ENCODE data around the gene SEC16B. TPM values are rescaled to one million over a fixed set of nuclear protein-coding genes. Genes with fewer than 3 reads are reported as not detected.

The SEC16B gene
- total RNA-seq, 4 donors from 2014 or later: 5.1 to 89.8 (median 15.2) TPM

DNA sequence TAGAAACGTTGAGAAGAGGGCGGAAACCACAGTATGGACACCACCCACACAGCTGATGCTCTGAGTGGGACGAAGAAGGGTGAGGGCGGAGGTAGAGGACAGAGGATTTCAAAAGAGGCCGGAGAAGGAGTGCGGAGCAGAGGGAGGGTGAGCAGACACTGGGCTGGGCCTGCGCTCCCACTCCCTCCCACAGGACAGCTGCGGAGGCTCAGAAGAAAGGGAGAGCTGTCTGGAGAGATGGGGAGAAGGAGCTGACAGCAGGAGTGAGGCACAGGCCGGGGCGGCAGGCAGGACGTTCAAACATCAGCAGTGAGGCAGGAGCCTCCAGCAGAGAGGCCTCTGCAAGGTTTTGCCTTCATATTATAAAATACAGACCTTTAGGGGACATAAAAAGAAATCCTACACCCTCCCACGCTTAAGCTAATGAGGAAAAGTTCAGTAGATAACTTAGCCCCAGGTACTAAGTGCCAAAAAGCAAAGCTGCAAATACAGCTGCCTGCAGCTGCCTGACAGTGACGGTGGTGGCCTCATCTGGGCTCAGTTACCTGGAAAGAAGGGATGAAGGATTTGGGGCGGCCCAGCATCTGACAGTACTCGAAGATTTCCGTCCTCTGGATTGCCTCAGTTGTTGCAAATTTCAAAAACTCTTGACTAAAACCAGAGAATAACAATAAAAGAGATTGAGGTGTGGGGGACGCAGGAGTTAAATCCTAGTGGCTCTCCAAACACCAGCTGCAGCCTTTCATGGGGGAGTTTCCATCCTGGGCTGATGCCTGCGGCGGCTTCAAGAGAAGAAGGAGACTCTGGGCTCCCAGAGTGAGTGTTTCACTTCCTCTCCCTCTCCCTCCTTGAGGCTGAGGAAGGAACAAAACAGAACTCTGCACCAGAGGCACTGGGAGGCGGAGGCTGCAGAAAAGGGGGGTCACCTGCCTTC, 25.6 kb downstream of the SEC16B start:
- no peaks in the 10 kb centered on the region for H3K9me3 ChIP-seq
- DNase-seq: no peak
- no peaks in the 10 kb centered on the region for H3K4me1 ChIP-seq
- no peaks in the 10 kb centered on the region for H3K27me3 ChIP-seq
- in situ Hi-C loops (cut with MboI; ENCODE audit: low pct_ligation_motif_present in 1 of 4, low pct_unique_long_range_greater_than_20kb in 1 of 4, low sequenced_read_pairs in 3 of 4): loop anchor here in 3 of 4 donors (25.0 kb wide), 1 partner anchor 1057 kb away; no protein-coding TSS in a partner anchor
- H3K4me3 ChIP-seq: no peak overlapping the region
- H3K36me3 ChIP-seq: no peaks in the 10 kb centered on the region
- no peak overlapping the region for H3K27ac ChIP-seq
- no peak for TF ChIP-seq POLR2AphosphoS5 (IDR thresholded peaks at IDR 0.05)
- TF ChIP-seq, protein P1, sequence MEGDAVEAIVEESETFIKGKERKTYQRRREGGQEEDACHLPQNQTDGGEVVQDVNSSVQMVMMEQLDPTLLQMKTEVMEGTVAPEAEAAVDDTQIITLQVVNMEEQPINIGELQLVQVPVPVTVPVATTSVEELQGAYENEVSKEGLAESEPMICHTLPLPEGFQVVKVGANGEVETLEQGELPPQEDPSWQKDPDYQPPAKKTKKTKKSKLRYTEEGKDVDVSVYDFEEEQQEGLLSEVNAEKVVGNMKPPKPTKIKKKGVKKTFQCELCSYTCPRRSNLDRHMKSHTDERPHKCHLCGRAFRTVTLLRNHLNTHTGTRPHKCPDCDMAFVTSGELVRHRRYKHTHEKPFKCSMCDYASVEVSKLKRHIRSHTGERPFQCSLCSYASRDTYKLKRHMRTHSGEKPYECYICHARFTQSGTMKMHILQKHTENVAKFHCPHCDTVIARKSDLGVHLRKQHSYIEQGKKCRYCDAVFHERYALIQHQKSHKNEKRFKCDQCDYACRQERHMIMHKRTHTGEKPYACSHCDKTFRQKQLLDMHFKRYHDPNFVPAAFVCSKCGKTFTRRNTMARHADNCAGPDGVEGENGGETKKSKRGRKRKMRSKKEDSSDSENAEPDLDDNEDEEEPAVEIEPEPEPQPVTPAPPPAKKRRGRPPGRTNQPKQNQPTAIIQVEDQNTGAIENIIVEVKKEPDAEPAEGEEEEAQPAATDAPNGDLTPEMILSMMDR (IDR thresholded peaks at IDR 0.05): no peak
- no peak for TF ChIP-seq EP300 (IDR thresholded peaks at IDR 0.05; ENCODE audit: low read depth)
- TF ChIP-seq POLR2A (IDR thresholded peaks at IDR 0.05): no peak
- WGBS, 2 donors (ENCODE audit: low coverage in 1 of 2): 68 to 76% methylated on average over 15 to 20 of the region's 20 CpGs
- intact Hi-C loops (cut with DNase I; ENCODE audit: low total_unique reads): no loop called here

DNA sequence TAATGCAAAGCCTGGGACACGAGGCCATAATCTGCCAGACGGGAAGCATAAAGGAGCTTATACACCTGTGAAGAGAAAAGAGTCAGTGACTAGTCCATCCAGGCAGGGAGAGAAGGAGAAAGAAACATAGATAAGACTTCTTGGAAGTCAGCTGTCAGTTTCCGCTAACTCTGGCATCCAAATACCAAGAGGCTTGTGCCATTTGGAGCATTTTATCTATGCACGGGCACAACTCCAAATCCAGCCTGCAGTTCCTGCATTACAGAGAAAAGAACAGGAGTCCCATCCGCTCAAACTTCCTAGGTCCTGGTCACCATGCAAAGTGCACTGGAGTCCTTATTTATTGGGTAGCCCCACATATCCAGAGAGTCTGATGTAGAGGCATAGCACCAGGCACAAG, 27.9 kb downstream of the SEC16B start:
- in situ Hi-C loops (cut with MboI; ENCODE audit: low pct_ligation_motif_present in 1 of 4, low pct_unique_long_range_greater_than_20kb in 1 of 4, low sequenced_read_pairs in 3 of 4): loop anchor here in 3 of 4 donors (25.0 kb wide), 1 partner anchor 1055 kb away; no protein-coding TSS in a partner anchor
- intact Hi-C loops (cut with DNase I; ENCODE audit: low total_unique reads): no loop called here
- H3K36me3 ChIP-seq: no peaks in the 10 kb centered on the region

DNA sequence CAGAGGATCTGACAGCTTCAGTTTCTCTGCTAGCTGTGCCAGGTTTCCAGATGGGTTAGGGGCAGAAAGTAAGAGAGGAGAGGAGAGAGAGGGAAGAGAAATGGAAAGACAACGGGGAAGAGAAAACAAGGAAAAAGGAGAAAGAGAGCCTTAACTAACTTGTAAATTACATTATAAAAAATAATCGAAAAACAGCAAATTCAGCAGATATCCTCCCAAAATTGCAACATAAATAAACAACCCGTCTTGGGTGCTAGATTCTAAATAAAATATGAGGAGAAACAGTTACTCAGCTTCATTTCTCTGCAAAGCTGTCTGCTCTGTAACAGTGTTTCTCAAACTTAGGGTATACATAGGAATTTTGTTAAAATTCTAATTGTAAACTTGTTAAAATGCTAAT, 29.2 kb downstream of the SEC16B start:
- WGBS, 2 donors (ENCODE audit: low coverage in 1 of 2): 56 to 91% methylated on average over 3 of the region's 3 CpGs
- Histone ChIP-seq H3K9me3 (no peaks in the 10 kb centered on the region), H3K27me3 (no peaks in the 10 kb centered on the region), H3K27ac (no peak overlapping the region), H3K4me1 (no peaks in the 10 kb centered on the region), H3K4me3 (no peak overlapping the region), H3K36me3 (peaks cover 0 to 4% (median 0%) of the 10 kb centered on the region in 4 donors)
- DNase-seq: no peak
- in situ Hi-C loops (cut with MboI; ENCODE audit: low pct_ligation_motif_present in 1 of 4, low pct_unique_long_range_greater_than_20kb in 1 of 4, low sequenced_read_pairs in 3 of 4) (loop anchor here in 3 of 4 donors (25.0 kb wide), 1 partner anchor 1053 kb away; no protein-coding TSS in a partner anchor), intact Hi-C loops (cut with DNase I; ENCODE audit: low total_unique reads) (no loop called here)
- TF ChIP-seq, protein P1 (IDR thresholded peaks at IDR 0.05): no peak
- TF ChIP-seq EP300 (IDR thresholded peaks at IDR 0.05; ENCODE audit: low read depth): no peak
- no peak for TF ChIP-seq POLR2A (IDR thresholded peaks at IDR 0.05)

More for the DNA sequence above, 27.9 kb downstream of the SEC16B start:
- no peaks in the 10 kb centered on the region for H3K27me3 ChIP-seq
- 60 to 95% methylated on average over 1 to 5 of the region's 5 CpGs for WGBS, 2 donors (ENCODE audit: low coverage in 1 of 2)
- no peak overlapping the region for H3K4me3 ChIP-seq
- TF ChIP-seq EP300 (IDR thresholded peaks at IDR 0.05; ENCODE audit: low read depth) (no peak), POLR2AphosphoS5 (IDR thresholded peaks at IDR 0.05) (no peak), POLR2A (IDR thresholded peaks at IDR 0.05) (no peak)
- TF ChIP-seq, protein P1 (IDR thresholded peaks at IDR 0.05): no peak
- no peaks in the 10 kb centered on the region for H3K9me3 ChIP-seq
- DNase-seq: no peak
- no peak overlapping the region for H3K27ac ChIP-seq
- no peaks in the 10 kb centered on the region for H3K4me1 ChIP-seq

DNA sequence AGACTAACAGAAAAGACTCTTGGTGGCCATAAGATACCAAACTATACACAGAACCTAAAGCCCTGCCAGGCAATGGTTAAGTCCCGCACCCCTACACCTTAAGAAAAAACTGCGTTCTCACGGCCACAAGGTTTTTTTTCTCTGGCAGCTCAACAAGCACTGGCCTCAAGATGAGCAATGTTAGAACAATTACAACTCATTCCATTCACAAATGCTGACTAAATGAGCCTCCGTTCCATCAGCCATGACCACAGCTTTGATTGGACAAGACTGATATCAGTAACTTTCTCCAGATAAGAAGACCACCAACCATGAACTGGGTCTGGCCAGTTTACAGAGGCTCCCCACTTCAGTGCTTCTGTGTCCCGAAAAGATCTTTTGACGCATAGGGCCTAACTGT, 31.9 kb downstream of the SEC16B start:
- Histone ChIP-seq H3K36me3 (peaks cover 0 to 4% (median 0%) of the 10 kb centered on the region in 4 donors), H3K4me3 (no peak overlapping the region), H3K9me3 (no peaks in the 10 kb centered on the region), H3K27ac (no peak overlapping the region), H3K27me3 (no peaks in the 10 kb centered on the region), H3K4me1 (no peaks in the 10 kb centered on the region)
- 80 to 86% methylated on average over 1 to 6 of the region's 6 CpGs for WGBS, 2 donors (ENCODE audit: low coverage in 1 of 2)
- DNase-seq: no peak
- in situ Hi-C loops (cut with MboI; ENCODE audit: low pct_ligation_motif_present in 1 of 4, low pct_unique_long_range_greater_than_20kb in 1 of 4, low sequenced_read_pairs in 3 of 4) (loop anchor here in 3 of 4 donors (25.0 kb wide), 1 partner anchor 1051 kb away; no protein-coding TSS in a partner anchor), intact Hi-C loops (cut with DNase I; ENCODE audit: low total_unique reads) (loop anchor here (10.0 kb wide), 1 partner anchor 1043 kb away; no protein-coding TSS in a partner anchor)
- TF ChIP-seq POLR2AphosphoS5 (IDR thresholded peaks at IDR 0.05) (no peak), EP300 (IDR thresholded peaks at IDR 0.05; ENCODE audit: low read depth) (no peak), POLR2A (IDR thresholded peaks at IDR 0.05) (no peak)
- TF ChIP-seq, protein P1 (IDR thresholded peaks at IDR 0.05): no peak
